Testis (tissue), 2 donors: Measurements from ENCODE around the gene B3GAT1.

Experiments
- POLR2A ChIP-seq: fragments of 450-650 bp; IDR thresholded peaks from one replicate; pipeline ENCODE4 v1.6.1; 2017; ENCODE audit warnings: antibody characterized with exemption, mild to moderate bottlenecking, moderate library complexity
- TF ChIP-seq, protein P1 (sequence below), 3 experiments: fragments of 450-650 bp in 2 of 3; fragments of 200-600 bp in 1 of 3; sonication (generic) in 1 of 3; IDR thresholded peaks; one replicate each; pipeline ENCODE4 v1.5.1; 2016 to 2019; ENCODE audit warnings: antibody characterized with exemption in 3 of 3, mild to moderate bottlenecking in 2 of 3, moderate library complexity in 1 of 3

GRCh38 chr11:134405841-134406240, 6.2 kb downstream of the B3GAT1 start:
- TF ChIP-seq, protein P1, sequence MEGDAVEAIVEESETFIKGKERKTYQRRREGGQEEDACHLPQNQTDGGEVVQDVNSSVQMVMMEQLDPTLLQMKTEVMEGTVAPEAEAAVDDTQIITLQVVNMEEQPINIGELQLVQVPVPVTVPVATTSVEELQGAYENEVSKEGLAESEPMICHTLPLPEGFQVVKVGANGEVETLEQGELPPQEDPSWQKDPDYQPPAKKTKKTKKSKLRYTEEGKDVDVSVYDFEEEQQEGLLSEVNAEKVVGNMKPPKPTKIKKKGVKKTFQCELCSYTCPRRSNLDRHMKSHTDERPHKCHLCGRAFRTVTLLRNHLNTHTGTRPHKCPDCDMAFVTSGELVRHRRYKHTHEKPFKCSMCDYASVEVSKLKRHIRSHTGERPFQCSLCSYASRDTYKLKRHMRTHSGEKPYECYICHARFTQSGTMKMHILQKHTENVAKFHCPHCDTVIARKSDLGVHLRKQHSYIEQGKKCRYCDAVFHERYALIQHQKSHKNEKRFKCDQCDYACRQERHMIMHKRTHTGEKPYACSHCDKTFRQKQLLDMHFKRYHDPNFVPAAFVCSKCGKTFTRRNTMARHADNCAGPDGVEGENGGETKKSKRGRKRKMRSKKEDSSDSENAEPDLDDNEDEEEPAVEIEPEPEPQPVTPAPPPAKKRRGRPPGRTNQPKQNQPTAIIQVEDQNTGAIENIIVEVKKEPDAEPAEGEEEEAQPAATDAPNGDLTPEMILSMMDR (IDR thresholded peaks at IDR 0.05) = no peak
- no peak for TF ChIP-seq POLR2A
